MCF 10A (cell line): ENCODE data around the gene SCAMP2. TPM values are rescaled to one million over a fixed set of nuclear protein-coding genes. Genes with fewer than 3 reads are reported as not detected.

Experiments
- BruUV-seq: library from RNA; stranded (reverse); fragments of 400-500 nt; replicated peaks from 2 replicates; lab custom pipeline; 2021; lab: Mats Ljungman, UMichigan
- CTCF ChIA-PET: fragments of 300-600 bp; sonication (Branson Sonifier 250); formaldehyde crosslinking; extraction: SDS; loops from one replicate; lab custom pipeline; 2021; ENCODE audit warnings: antibody characterized with exemption, inconsistent platforms; lab: Yijun Ruan, JAX
- POLR2A ChIA-PET: fragments of 300-600, 350-650 bp; sonication (Branson Sonifier 250); formaldehyde crosslinking; extraction: SDS; loops from one replicate; lab custom pipeline; 2020; ENCODE audit warnings: antibody characterized with exemption, inconsistent platforms; lab: Yijun Ruan, JAX
- DNase-seq: peaks from one replicate; pipeline ENCODE4 v3.0.0-alpha.2; 2018; ENCODE audit not compliant: unreplicated experiment
- H3K27ac Mint-ChIP-seq: one replicate; pipeline ENCODE4 v1.8.0; 2022; ENCODE audit warnings: mild to moderate bottlenecking, low read depth, mixed read lengths; ENCODE audit not compliant: unreplicated experiment
- H3K27me3 Mint-ChIP-seq: one replicate; pipeline ENCODE4 v1.8.0; 2022; ENCODE audit warnings: mixed read lengths; ENCODE audit not compliant: insufficient read depth, unreplicated experiment
- H3K36me3 Mint-ChIP-seq: one replicate; pipeline ENCODE4 v1.8.0; 2022; ENCODE audit warnings: mild to moderate bottlenecking, moderate library complexity, mixed read lengths; ENCODE audit not compliant: insufficient read depth, unreplicated experiment
- H3K4me1 Mint-ChIP-seq: one replicate; pipeline ENCODE4 v1.8.0; 2022; ENCODE audit warnings: mixed read lengths; ENCODE audit not compliant: insufficient read depth, unreplicated experiment
- H3K4me3 Mint-ChIP-seq: one replicate; pipeline ENCODE4 v1.8.0; 2022; ENCODE audit warnings: mild to moderate bottlenecking, moderate library complexity, mixed read lengths; ENCODE audit not compliant: unreplicated experiment
- H3K9me3 Mint-ChIP-seq: one replicate; pipeline ENCODE4 v1.8.0; 2022; ENCODE audit warnings: mixed read lengths; ENCODE audit not compliant: unreplicated experiment
- CTCF ChIP-seq: fragments of 200-600 bp; IDR thresholded peaks from one replicate; pipeline ENCODE4 v1.8.0; 2022; ENCODE audit warnings: antibody characterized with exemption, mild to moderate bottlenecking; ENCODE audit not compliant: unreplicated experiment
- intact Hi-C: fragments of 100-400 bp; cut with micrococcal nuclease; formaldehyde crosslinking; loops from 2 replicates; pipeline ENCODE4 v1.14.1; 2022
- total RNA-seq: library from RNA; stranded (reverse); gene quantifications from 2 replicates; pipeline ENCODE4 v1.2.3, GENCODE V29; 2022

Gene SCAMP2
- total RNA-seq, 1 experiment from 2014 or later = 64.4 TPM

- Mint-ChIP-seq H3K4me1 (peaks cover 45% of the 10 kb centered on the region), H3K27ac (peak overlapping the region; percentile 82), H3K9me3 (no peaks in the 10 kb centered on the region), H3K4me3 (no peak overlapping the region), H3K36me3 (no peaks in the 10 kb centered on the region), H3K27me3 (no peaks in the 10 kb centered on the region)
- intact Hi-C loops = loop anchor here (1.0 kb wide), 2 partner anchors 26 to 85 kb away; no protein-coding TSS in a partner anchor
- no TSS peak for BruUV-seq
- CTCF ChIA-PET = interaction anchor here (0.6 to 3.1 kb wide), 13 partner anchors 9 to 134 kb away, joined by 3 to 7 read pairs (median 5); no protein-coding TSS in a partner anchor
- no peak for TF ChIP-seq CTCF
- POLR2A ChIA-PET = interaction anchor here (1.4 to 2.5 kb wide), 2 partner anchors 12 to 89 kb away, joined by 5 to 9 read pairs; partner anchors contain the start of gene FAM219B
- DNase-seq = no peak
Observed at GRCh38 chr15:74816624-74817369, 56.4 kb downstream of the SCAMP2 start.

DNA sequence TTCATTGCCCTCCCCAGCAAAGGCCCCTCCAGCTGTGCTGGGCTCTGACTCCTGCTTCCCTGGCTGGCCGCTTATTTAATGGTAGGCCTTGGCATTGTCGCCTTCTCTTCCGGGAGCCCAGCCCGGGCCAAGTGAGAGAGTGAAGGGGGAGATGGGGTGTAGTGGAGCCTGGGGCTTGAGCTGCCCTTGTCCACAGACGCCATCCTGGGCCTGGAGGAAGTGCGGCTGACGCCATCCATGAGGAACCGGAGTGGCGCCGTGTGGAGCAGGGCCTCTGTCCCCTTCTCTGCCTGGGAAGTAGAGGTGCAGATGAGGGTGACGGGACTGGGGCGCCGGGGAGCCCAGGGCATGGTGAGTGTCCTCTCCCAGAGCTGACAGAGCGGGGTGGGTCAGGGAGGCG is 57.2 kb downstream of the SCAMP2 start:
- no peak overlapping the region for H3K27ac Mint-ChIP-seq
- ChIA-PET POLR2A (interaction anchor here (0.7 to 1.6 kb wide), 2 partner anchors 33 to 81 kb away, joined by 3 to 4 read pairs; no protein-coding TSS in a partner anchor), CTCF (interaction anchor here (0.6 to 1.7 kb wide), 4 partner anchors 8 to 69 kb away, joined by 3 to 9 read pairs (median 4); no protein-coding TSS in a partner anchor)
- no peak for TF ChIP-seq CTCF
- no peaks in the 10 kb centered on the region for H3K36me3 Mint-ChIP-seq
- no TSS peak for BruUV-seq
- no peaks in the 10 kb centered on the region for H3K27me3 Mint-ChIP-seq
- intact Hi-C loops = no loop called here
- H3K4me3 Mint-ChIP-seq = no peak overlapping the region
- no peaks in the 10 kb centered on the region for H3K9me3 Mint-ChIP-seq
- DNase-seq = no peak
- peaks cover 45% of the 10 kb centered on the region for H3K4me1 Mint-ChIP-seq

GRCh38 chr15:74815121-74815934 is 57.8 kb downstream of the SCAMP2 start:
- no peak for TF ChIP-seq CTCF
- DNase-seq = no peak
- Mint-ChIP-seq H3K4me1 (peaks cover 45% of the 10 kb centered on the region), H3K27me3 (no peaks in the 10 kb centered on the region), H3K9me3 (no peaks in the 10 kb centered on the region), H3K4me3 (no peak overlapping the region), H3K36me3 (no peaks in the 10 kb centered on the region), H3K27ac (no peak overlapping the region)
- ChIA-PET POLR2A (interaction anchor here (0.7 to 1.6 kb wide), 2 partner anchors 32 to 82 kb away, joined by 3 to 4 read pairs; no protein-coding TSS in a partner anchor), CTCF (interaction anchor here (0.6 to 1.7 kb wide), 3 partner anchors 9 to 18 kb away, joined by 3 to 9 read pairs (median 4); no protein-coding TSS in a partner anchor)
- intact Hi-C loops = no loop called here
- BruUV-seq = no TSS peak
